GM18502 (cell line): ENCODE results near the gene JPH2.

Experiments used
- ATAC-seq: cut with Tn5 transposase; IDR thresholded peaks from one replicate; pipeline ENCODE4 v1.9.1; 2021; ENCODE audit warnings: mild to moderate bottlenecking; ENCODE audit not compliant: unreplicated experiment, poor library complexity

The JPH2 gene

DNA sequence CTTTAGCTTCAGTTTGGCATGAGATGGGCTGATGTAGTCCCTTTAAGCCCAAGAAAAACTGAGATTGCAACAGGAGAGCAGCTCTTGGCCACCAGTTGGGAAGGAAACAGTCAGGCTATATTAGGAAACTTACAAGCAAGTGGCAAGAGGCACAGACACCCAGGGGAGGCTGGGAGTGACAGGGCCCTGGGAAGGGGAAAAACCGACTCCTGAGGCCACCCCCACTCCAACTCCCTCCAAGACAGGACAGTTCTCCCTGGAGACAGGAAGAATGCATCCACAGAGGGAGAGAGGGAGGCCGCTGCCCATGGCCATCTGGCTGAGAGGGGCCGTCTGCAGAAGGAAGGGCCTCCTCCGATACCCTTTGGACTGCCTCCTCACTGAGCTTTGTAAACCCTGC, 20.5 kb downstream of the JPH2 start:
- no peak for ATAC-seq

GRCh38 chr20:44166008-44166407, 21.0 kb downstream of the JPH2 start:
- ATAC-seq = no peak

DNA sequence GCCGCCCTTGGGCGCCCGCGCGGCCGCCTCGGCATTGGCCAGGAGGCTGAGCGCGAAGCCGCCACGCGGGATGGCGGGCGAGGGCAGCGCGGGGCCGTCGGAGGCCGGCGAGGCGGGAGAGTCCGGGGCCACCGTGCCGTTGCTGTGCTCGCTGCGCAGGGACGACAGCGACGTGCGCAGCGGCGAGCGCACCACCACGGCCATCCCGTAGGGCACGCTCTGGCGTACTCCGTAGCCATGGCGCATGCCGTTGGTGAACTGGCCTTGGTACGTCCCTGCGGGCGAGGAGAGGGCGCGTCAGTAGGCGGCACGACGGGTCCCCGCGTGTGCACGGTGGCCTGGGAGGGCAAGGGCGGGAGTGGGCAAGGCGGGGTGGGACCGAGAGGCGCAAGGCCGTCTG, 26.9 kb downstream of the JPH2 start:
- no peak for ATAC-seq

DNA sequence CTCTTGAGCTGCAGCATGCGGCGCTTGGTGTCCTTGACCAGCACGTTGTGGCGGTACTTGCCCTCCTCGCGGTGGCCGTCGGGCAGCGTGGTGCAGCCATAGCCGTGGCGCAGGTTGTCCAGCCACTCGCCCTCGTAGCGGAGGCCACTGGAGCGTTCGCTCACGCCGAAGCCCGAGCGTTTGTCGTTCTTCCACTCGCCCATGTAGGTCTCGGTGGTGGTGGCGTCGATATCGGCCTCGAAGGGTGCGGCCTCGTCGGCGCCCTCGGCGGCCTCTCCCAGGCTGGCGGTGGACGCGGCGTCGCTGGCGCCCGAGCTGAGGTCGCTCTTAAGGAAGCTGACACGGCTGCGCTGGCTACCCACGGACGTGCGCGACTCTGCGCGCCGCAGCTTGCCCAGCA, 27.3 kb downstream of the JPH2 start:
- ATAC-seq = no peak

DNA sequence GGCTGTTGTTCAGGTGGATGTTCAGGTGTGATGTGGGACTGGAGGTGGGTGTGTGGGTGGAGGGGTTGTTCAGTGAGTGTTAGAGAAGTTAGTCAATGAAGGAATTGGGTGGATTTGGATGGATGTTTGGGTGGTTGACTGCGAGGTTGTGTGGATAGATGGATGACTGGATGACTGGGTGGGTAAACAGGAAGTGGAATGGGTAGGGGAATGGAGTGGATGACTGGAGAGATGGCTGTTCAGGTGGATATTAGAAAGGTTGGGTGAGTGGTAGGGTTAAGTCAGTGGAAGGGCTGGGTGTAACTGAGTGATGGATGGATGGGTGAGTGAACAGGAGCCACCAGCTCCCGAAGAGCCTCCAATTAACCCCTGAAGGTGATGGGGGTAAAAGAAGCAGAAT, 27.9 kb downstream of the JPH2 start:
- ATAC-seq = no peak

DNA sequence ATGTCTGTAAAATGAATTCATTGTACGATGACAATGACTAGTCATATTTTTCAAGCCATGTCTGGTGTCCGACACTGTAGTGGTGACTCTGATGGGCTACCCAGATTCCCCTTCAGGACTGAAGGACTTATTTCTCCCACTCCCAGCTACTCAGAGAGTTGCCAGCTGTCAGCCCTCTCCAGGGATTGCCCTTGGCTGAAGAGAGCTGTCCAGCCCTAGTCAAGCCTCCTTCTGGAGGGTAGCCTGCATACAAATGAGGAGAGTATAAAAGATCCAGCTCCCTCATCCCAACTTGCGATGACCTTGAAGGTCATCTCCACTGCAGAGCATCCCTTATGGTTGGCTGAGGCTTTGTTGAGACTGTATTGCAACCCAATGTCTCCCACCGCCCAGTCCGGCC, 29.9 kb downstream of the JPH2 start:
- no peak for ATAC-seq

GRCh38 chr20:44154521-44155001, 32.4 kb downstream of the JPH2 start:
- no peak for ATAC-seq

- ATAC-seq = no peak
Measured at GRCh38 chr20:44153636-44154043, 33.3 kb downstream of the JPH2 start.

DNA sequence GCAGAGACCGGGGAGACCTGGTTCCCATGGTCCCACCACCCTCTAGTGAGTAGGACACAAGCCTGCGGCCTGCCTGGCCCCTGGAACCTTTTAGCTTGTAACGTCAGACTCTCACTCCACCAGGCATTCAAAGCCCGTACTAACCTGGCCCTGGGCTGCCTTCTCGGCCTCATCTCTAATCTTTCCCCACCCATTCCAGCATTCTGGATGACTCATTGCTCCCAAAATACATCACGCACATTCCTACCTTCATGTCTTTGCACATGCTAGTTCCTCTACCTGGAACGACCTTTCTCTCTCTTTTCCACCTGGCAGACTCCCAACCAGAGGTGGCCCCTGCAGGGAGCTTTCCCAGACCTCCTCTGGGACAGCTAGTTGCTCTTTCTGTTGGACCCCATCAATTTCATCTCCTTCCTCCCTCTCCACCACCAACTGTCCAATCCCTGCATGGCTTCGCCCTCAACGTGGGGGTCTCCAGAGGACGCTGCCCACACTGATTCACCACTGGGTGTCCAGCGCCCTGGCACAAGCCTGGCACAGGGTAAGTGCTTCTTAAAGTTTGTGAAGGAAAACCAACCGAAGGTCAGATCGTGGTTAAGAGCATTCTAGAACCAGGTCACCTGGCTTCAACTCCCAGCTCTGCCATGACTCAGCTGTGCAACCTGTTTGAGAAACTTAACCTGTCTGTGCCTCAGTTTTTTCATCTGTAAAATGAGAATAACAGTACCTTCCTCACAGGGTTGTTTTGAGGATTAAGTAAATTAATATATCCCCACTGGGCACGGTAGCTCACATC, 35.2 kb downstream of the JPH2 start:
- no peak for ATAC-seq

- no peak for ATAC-seq
Measured at GRCh38 chr20:44146272-44146671, 40.7 kb downstream of the JPH2 start.

DNA sequence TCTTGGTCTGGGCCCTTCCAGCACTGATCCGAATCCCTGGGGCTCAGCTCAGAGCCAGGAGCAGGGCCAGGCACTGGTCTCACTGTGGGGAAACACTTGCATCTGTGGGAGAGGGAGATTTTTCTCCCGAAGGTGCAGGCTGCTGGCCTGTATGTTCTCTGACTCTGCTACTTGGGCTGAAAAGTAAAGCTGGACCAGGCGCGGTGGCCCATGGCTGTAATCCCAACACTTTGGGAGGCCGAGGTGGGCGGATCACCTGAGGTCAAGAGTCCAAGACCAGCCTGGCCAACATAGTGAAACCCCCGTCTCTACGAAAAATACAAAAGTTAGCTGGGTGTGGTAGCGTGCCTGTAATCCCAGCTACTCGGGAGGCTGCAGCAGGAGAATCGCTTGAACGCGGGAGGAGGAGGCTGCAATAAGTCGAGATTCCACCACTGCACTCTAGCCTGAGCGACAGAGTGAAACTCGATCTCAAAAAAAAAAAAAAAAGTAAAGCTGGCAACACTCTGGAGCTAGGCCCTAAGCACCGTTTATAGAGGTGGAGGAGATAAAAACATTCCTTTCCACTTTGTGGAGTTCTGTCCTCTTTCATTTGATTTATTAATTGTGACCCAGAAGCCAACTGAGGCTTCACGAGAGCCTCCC, 41.7 kb downstream of the JPH2 start:
- no peak for ATAC-seq

GRCh38 chr20:44143936-44144335, 43.1 kb downstream of the JPH2 start:
- no peak for ATAC-seq

DNA sequence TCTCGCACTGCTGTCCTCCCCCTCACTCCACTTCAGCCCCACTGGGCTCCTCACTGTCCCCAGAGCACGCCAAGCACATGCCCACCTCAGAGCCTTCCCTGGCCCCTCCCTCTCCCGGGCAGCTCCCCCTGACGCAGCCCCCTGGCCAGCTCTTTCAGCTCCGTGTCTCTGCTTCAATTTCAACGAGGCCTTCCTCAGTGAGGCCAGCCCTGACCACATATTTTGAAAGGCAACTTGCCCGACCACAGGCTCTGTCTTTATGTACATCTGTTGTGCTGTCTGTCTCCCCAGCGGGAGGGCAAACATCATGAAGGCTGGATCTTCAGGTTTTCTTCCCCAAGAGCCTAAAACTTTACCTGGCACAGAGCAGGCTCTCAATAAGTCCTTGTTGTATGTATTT, 44.6 kb downstream of the JPH2 start:
- ATAC-seq = no peak

DNA sequence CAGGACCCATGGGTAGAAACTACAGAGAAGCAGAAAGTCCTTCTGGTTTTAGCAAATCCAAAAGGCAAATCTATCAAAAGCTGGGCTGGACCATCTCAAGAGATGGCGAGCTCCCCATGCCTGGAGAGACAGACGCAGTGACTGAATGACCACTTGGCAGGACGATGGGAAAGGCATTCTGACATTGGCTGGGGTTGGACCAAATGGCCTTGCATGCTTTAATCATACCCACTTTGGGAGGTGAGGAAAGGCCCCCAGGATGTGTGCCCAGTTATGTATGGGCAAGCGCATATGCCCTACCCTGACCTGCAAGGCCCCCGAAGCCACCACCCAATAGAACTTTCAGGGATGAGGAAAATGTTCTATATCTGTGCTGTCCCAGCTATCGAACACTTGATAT, 45.1 kb downstream of the JPH2 start:
- no peak for ATAC-seq

DNA sequence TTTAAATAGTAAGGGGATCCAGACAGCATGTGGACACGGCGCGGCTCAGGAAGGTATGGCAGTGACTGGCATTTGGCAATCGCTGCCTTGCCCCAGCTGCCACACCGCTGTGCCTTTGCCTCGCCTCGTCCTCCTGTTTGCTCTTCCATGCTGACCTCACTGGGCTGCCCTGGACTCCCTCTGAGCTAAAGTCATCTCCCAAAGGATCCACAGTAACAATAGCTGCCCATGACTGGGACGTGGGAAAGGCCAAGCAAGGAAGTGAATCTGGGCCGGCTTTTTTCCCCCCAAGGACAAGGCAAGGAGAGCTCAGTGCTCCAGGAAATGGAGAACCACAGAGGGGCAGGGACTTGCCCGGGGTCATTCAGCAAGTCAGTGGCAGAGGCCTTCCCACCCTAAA, 48.1 kb downstream of the JPH2 start:
- ATAC-seq = no peak

DNA sequence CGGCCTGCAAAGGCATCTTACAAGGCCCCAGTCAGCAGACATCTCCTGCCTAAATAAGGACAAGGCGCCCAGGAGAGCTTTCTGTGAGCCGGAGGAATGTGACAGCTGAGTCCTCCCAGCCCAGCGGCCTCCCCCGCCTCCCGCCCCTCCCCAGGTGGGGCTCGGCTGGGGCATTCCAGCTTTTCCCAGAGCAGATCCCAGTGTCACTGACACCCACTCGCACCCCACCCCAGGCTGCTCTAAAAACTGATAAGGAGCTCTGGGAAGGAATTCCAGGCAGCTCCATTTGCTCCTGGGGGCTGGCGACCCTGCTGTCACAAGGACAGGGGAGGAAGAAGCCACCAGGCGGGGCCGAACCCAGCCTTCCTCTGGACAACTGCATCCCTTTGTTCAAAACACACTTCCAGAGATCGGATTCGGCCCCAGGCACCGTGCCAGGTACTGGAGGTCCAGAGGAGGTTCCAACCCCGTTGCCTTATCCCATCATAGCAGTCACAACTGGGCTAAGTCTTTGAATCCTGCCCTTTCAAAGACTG, 49.7 kb downstream of the JPH2 start:
- no peak for ATAC-seq

DNA sequence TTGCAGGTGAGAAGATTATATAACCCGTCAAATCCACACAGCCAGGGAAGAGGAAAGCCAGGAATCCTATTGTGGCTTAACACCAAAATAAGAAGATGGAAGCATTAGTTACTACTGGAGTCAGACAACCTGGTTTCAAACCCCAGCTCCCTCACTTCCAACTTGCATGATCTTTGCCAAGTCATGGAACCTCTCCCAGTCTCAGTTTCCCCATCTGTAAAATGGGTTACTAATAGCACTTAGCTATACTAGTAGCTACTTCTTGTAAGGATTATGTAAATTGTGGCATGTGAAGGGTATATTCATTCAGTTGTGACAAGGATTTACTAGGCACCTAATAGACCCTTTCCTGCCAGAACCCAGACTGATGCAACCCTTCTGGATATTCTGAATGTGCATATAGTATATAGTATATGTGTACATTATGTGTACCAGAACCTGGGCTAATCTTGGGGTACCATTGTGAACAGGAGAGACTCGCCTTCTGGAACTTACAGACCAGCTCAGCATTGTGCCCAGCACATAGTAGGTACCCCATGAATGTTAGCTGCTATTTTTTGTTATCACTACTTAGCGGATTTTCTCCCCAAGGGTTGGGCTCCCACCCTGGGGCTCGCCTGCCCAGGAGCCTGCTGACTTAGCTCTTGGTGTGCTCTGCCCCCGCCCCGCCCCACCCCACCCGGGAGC, 50.3 kb downstream of the JPH2 start:
- ATAC-seq = no peak

DNA sequence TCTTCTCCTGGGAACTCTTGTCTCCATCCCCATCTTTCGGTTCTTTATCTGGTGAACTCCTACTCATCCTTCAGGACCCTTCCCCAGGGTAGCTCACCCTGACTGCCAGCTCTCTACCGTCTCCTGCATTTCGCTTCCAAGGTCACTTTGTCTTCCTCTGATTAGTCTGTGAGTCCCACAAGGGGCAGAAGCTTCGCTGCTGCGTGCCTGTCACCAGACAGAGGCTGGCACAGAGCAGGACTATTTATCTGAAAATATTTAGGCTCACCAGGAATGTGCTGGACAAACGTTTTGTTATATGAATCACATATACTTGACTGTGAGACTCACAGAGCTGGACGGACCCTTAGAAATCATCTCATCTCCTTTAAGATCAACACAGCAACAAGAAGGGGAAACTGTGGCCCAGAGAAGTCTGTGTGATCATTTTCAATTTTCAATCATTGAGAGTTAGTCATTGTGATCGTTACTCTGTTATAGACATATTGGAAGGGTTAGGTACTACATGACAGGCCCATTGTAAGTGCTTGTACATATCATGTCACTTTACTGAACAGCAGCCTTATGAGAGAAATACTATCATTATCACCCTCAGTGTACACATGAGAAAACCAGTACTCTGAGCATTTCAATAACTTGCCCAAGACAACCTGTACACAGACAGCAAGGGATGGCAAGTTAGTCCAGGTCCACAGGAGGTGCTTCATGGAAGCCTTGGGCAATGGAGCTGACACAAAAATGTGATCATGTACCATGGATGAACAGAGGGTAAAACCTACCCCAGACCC, 51.4 kb downstream of the JPH2 start:
- ATAC-seq = no peak

GRCh38 chr20:44135012-44135412, 52.0 kb downstream of the JPH2 start:
- ATAC-seq = no peak

DNA sequence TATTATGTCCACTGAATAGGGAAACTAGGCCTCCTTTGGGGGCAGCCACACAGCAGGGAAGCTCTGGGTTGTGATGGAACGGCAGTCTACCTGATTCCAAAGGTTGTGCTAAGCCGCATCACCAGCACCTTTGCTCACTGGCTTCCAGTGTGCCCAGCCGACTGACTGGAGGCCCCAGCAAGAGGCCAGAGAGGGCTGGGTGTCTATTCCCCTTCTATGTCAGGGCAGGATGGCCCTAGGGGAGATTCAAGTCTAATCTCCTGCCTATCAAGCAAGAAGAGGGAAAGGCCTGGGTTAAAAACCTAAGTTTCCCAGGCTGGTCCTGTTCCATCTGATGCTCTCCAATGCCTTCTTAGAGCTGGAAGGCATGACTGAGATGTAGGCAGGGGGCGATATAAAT, 53.6 kb downstream of the JPH2 start:
- no peak for ATAC-seq
